ENCODE data around the gene LHPP.
"Not testable (repeated sequence)": the region's sequence is repeated elsewhere in the genome, so short reads cannot be mapped to it uniquely, and the experiment has no call there.

The LHPP gene

GRCh38 chr10:124461642-124462347 is at the start of gene LHPP:
Gene LHPP, plus strand, starts transcription at chr10:124461823. Its CDS starts 40 bp downstream, at chr10:124461863.
- peak; percentile 71 for DNase-seq (ENCODE audit: low read depth)

- DNase-seq (ENCODE audit: low read depth): peak; percentile 24
These were observed 47.5 kb upstream of the LHPP start for GRCh38 chr10:124414076-124414475.

DNA sequence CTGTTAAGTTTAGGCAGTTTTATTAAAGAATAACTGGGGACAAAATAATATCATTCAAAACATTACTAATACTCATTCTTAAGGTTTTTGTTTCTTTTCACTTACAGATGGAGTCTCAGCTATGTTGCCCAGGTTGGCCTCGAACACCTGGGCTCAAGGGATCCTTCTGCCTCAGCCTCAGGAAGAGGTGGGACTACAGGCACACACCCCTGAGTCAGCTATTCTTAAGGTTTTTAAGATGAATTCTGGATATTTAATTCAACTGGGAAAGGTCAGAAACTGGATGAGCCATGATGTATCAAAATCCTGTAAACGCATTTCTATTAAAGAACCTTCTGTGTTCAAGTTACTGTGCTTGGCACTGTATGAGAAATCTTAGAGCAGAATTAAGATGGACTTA is 46.4 kb upstream of the LHPP start:
- DNase-seq (ENCODE audit: low read depth): no peak

DNA sequence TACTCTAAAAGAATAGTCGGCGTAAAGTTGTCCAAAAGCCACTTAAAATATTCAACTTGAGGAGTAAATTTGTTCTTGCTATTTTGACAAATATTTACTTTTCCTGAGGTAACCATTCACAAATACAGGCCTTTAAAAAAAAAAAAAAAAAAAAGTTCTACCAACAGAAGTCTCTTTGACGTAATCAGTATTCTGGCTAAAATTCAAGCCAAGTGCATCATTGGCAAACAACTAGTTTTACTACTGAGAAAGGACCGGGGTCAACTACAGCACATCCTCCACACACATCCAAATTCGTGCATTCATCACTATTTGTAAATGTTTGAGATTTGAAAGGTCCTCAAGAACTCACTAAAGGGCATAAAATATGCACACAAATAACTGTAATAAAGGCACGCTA is 44.9 kb upstream of the LHPP start:
- no peak for DNase-seq (ENCODE audit: low read depth)

DNA sequence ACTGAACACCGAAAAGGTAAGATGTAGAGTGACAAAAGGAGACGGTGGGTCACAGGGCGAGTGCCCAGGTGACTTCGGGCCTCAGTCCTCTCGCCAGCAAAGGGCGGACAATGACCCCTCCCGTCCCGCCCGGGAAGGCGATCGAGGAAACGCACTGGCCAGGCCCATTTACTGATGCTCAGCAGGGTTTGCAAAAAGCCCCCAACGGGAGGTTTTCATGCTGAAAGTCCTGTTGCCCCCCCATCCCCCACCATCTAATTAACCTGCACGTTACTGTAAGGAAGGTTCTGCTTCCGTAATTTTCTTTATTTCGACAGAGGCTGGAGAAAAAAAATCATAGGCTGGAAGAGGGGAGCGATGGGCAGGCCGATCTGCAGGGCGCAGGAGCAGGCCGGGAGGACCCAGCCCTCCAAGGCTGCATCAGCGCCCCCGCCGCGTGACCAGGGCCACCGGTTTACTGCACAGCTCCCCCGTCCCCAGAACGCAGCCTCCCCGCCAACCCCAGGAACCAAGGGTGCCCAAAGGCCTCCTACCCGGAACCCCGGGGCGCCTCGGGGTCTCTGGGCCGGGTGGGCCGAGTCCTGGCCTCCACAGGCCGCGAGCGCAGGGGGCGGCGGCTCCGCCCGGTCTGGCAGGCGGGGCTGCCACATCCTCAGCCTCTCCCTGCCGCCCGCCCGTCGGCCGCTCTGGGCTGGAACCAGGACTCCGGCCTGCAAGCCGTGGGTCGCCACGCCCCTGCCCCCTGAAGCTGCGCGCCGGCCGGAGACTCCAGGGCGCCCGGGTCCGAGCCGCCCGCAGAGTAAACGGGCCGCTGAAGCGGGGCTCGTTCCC is 43.5 kb upstream of the LHPP start:
- DNase-seq (ENCODE audit: low read depth): peak; percentile 62

- peak; percentile 86 for DNase-seq (ENCODE audit: low read depth)
These were observed 42.7 kb upstream of the LHPP start, which contains the start of gene OAT for GRCh38 chr10:124418726-124419501. Gene OAT, minus strand, starts transcription at chr10:124418923. Its CDS starts 6,752 bp downstream, at chr10:124412171.

DNA sequence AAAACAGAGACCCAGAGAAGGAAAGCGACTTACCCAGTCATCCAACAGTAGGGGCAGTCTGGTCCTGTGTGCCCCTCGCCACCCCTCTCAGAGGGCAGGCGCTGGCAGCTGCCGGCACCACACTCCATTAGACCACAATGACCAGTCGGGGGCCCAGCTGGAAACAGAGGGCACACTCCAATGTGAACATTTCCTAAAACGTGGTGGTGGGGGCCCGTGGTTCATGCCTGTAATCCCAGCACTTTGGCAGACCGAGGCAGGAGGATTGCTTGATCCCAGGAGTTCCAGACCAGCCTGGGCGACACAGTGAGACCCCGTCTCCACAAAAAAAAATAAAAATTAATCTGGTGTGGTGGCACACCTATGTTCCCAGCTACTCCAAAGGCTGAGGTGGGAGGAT is 42.0 kb upstream of the LHPP start:
- no peak for DNase-seq (ENCODE audit: low read depth)

DNA sequence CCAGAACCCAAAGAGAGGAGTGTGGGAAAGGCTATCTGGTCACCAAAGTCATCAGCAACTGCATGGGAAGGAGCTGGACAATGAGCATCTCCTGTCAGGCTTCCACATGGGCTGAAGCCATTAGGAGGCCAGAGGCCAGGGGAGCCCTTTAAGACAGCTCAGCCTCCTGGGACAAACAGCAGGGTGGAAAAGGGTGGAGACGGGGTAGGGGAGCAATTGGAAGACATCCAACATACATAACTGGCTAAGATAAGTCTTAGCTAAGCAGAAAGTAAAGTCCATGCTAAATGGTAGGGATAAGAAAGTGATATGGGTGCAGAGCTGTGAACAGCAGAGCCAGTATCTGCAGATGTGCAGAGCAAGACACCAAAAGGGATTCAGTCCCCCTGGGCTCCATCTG is 41.4 kb upstream of the LHPP start:
- DNase-seq (ENCODE audit: low read depth): no peak

DNA sequence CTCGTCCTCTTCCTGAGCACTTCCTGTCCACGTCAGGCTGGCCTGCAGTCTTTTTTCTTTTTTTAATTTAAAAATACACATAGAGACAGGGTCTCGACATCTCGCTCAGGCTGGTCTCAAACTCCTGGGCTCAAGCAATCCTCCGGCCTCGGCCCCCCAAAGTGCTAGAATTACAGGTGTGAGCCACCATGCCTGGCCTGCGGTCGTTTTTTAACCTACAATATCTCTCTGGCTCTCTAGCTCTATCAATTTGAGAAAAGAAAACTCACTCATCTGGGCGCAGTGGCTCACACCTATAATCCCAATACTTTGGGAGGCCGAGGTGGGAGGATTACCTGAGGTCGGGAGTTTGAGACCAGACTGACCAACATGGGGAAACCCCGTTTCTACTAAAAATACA is 38.9 kb upstream of the LHPP start:
- no peak for DNase-seq (ENCODE audit: low read depth)

GRCh38 chr10:124423813-124424212 is 37.8 kb upstream of the LHPP start:
- no peak for DNase-seq (ENCODE audit: low read depth)

- DNase-seq (ENCODE audit: low read depth): no peak
These were observed 36.2 kb upstream of the LHPP start for GRCh38 chr10:124425227-124425962.

GRCh38 chr10:124428207-124428777 is 33.3 kb upstream of the LHPP start:
- no peak for DNase-seq (ENCODE audit: low read depth)

- no peak for DNase-seq (ENCODE audit: low read depth)
These were observed 32.0 kb upstream of the LHPP start for GRCh38 chr10:124429576-124429975.

- no peak for DNase-seq (ENCODE audit: low read depth)
These were observed 31.5 kb upstream of the LHPP start for GRCh38 chr10:124430077-124430476.

GRCh38 chr10:124433461-124433860 is 28.2 kb upstream of the LHPP start:
- DNase-seq (ENCODE audit: low read depth): no peak

DNA sequence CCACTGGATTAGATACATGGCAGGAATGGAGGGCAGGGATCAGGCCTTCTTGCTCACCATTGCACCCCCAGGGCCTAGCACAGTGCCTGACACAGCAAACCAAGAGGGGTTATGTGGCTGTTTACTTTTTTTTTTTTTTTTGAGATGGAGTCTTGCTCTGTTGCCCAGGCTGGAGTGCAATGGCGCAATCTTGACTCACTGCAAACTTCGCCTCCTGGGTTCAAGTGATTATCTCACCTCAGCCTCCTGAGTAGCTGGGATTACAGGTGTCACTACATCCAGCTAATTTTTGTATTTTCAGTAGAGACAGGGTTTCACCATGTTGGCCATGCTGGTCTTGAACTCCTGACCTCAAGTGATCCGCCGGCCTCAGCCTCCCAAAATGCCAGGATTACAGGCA is 25.9 kb upstream of the LHPP start:
- DNase-seq (ENCODE audit: low read depth): not testable (repeated sequence)

GRCh38 chr10:124436191-124436638 is 25.4 kb upstream of the LHPP start:
- DNase-seq (ENCODE audit: low read depth): no peak

DNA sequence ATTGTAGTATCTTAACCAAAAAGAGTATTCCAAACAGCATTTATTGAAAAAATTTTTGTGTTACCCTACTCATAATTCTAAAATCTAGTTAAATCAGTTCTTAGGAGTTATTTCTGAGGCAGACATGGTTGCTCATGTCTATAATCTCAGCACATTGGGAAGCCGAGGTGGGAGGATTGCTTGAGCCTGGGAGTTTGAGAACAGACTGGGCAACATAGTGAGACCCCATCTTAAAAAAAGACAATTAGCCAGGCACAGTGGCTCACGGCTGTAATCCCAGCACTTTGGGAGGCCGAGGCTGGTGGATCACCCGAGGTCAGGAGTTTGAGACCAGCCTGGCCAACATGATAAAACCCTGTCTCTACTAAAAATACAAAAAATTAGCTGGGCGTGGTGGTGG is 19.9 kb upstream of the LHPP start:
- DNase-seq (ENCODE audit: low read depth): not testable (repeated sequence)

DNA sequence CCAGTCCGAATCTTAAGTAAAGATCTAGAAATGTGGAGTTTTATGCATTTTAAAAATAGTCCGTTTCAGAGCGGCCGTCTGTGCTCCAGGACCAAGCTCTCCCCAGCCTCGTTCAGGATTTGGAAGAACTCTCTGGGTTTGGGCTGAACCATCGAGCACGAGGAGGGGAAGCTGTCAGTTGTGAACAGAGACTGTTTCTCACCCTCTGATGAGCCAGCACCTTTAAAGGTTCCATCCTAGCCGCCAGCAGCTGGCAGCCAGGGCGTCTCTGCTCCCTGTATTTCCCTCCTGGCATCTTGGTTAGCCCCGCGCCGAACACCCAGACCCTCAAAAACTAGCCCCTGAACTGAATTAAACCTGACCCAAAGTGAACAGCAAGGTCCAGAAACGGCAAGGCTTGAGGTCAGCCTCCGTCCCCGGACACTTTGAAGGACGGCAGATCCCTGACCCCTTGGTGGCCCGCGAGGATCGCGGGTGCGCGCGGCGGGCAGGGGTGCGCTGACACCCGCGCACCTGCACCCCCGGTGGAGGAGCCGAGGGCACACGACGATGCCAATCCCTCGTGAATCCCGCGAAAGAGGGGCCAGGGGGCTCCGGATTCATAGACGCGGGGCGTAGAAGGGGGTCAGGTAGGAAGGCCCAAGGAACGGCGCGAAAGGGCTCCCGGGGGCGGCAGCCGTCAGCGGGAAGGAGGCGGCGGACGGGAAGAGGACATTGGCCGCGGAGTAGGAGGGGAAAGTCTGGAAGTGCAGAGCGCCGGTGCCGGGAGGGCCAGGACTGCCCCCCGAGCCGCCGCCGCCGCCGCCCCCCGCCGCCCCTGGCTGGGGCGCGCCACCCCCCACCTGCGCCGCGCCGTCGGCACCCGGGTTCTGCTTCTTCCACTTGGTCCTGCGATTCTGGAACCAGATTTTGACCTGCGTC is 14.5 kb upstream of the LHPP start:
- DNase-seq (ENCODE audit: low read depth): no peak

GRCh38 chr10:124447751-124448466 is 13.7 kb upstream of the LHPP start:
- no peak for DNase-seq (ENCODE audit: low read depth)

Data from amniotic epithelial cell (primary cell).